Stimulated activated CD4-positive, alpha-beta T cell treated with anti-CD3 and anti-CD28 coated beads, Interleukin-4, amount 100 ng/mL, for 24 hours (primary cell): ENCODE results near the gene SOX6.

Experiments
- DNase-seq: peaks from one replicate; pipeline ENCODE4 v3.0.0-alpha.2; 2020

Gene SOX6

GRCh38 chr11:16312233-16312765 lies 44.0 kb downstream of the SOX6 start:
- DNase-seq = no peak

GRCh38 chr11:16311831-16312230 lies 44.5 kb downstream of the SOX6 start:
- no peak for DNase-seq

GRCh38 chr11:16310943-16311342 lies 45.4 kb downstream of the SOX6 start:
- no peak for DNase-seq

- DNase-seq = no peak
Measured at GRCh38 chr11:16309226-16309625, 47.1 kb downstream of the SOX6 start.

GRCh38 chr11:16301462-16301861 lies 54.9 kb downstream of the SOX6 start:
- DNase-seq = no peak

- no peak for DNase-seq
Measured at GRCh38 chr11:16299884-16300782, 56.2 kb downstream of the SOX6 start.

GRCh38 chr11:16299390-16299789 lies 57.0 kb downstream of the SOX6 start:
- DNase-seq = no peak

- DNase-seq = no peak
Measured at GRCh38 chr11:16297332-16297731, 59.0 kb downstream of the SOX6 start.

- no peak for DNase-seq
Measured at GRCh38 chr11:16296273-16296672, 60.1 kb downstream of the SOX6 start.

- no peak for DNase-seq
Measured at GRCh38 chr11:16295592-16295991, 60.8 kb downstream of the SOX6 start.

- DNase-seq = no peak
Measured at GRCh38 chr11:16293204-16293681, 63.1 kb downstream of the SOX6 start.

GRCh38 chr11:16292167-16292859 lies 64.0 kb downstream of the SOX6 start:
- no peak for DNase-seq

- no peak for DNase-seq
Measured at GRCh38 chr11:16291729-16292128, 64.6 kb downstream of the SOX6 start.

- DNase-seq = no peak
Measured at GRCh38 chr11:16289541-16289940, 66.8 kb downstream of the SOX6 start.

GRCh38 chr11:16287630-16288280 lies 68.6 kb downstream of the SOX6 start:
- no peak for DNase-seq

- DNase-seq = no peak
Measured at GRCh38 chr11:16286095-16286494, 70.3 kb downstream of the SOX6 start.

GRCh38 chr11:16280256-16280682 lies 76.1 kb downstream of the SOX6 start:
- no peak for DNase-seq

GRCh38 chr11:16279524-16279923 lies 76.8 kb downstream of the SOX6 start:
- no peak for DNase-seq

GRCh38 chr11:16278979-16279378 lies 77.4 kb downstream of the SOX6 start:
- no peak for DNase-seq

- no peak for DNase-seq
Measured at GRCh38 chr11:16278273-16278672, 78.1 kb downstream of the SOX6 start.

GRCh38 chr11:16276251-16276650 lies 80.1 kb downstream of the SOX6 start:
- DNase-seq = no peak

- no peak for DNase-seq
Measured at GRCh38 chr11:16271258-16271657, 85.1 kb downstream of the SOX6 start.

- DNase-seq = no peak
Measured at GRCh38 chr11:16266021-16266420, 90.3 kb downstream of the SOX6 start.
